ENCODE measurements around the gene SLC6A8.

DNA sequence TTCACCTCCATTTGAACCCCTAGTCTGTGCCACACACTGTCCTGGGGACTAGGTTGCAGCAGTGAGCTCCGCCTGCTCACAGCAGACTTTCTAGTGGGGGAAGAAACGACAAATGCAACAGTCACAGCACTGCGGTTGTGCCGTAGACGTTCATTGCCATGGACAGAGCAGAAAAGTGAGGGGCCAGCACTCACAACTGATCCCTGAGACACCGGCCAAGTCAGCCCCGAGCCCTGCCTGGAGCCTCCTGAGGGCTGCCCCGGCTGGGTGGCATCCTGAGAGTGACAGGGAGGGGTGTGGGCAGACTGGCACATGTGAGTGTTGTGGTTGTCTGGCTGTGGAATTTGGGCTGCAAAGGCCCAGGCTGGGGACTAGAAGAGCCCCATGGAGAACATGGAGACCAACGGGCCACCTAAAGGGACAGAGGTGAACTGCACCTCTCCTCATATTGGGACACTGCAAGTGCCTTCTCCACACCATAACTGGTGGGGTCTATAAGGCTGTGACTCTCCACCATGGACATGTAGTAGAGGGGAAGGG, 36.1 kb upstream of the SLC6A8 start:
- TF ChIP-seq, protein P1, sequence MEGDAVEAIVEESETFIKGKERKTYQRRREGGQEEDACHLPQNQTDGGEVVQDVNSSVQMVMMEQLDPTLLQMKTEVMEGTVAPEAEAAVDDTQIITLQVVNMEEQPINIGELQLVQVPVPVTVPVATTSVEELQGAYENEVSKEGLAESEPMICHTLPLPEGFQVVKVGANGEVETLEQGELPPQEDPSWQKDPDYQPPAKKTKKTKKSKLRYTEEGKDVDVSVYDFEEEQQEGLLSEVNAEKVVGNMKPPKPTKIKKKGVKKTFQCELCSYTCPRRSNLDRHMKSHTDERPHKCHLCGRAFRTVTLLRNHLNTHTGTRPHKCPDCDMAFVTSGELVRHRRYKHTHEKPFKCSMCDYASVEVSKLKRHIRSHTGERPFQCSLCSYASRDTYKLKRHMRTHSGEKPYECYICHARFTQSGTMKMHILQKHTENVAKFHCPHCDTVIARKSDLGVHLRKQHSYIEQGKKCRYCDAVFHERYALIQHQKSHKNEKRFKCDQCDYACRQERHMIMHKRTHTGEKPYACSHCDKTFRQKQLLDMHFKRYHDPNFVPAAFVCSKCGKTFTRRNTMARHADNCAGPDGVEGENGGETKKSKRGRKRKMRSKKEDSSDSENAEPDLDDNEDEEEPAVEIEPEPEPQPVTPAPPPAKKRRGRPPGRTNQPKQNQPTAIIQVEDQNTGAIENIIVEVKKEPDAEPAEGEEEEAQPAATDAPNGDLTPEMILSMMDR (conservative IDR thresholded peaks at IDR 0.05; ENCODE audit: low read length): peak; percentile 51
- no peak for TF ChIP-seq EZH2phosphoT487 (IDR thresholded peaks at IDR 0.05; ENCODE audit: borderline replicate concordance)

All from Loucy (cell line).